NCI-H2107 treated with DMSO at 0.1 percent for 48 hours (cell line): ENCODE data around the gene TRMT112.
A peak's percentile ranks its signal among the peaks of the same experiment; 100 is the strongest.

Experiments used
- DNase-seq: peaks from one replicate; lab custom pipeline; 2025; ENCODE audit not compliant: unreplicated experiment; lab: John Stamatoyannopoulos, UW

The TRMT112 gene

DNA sequence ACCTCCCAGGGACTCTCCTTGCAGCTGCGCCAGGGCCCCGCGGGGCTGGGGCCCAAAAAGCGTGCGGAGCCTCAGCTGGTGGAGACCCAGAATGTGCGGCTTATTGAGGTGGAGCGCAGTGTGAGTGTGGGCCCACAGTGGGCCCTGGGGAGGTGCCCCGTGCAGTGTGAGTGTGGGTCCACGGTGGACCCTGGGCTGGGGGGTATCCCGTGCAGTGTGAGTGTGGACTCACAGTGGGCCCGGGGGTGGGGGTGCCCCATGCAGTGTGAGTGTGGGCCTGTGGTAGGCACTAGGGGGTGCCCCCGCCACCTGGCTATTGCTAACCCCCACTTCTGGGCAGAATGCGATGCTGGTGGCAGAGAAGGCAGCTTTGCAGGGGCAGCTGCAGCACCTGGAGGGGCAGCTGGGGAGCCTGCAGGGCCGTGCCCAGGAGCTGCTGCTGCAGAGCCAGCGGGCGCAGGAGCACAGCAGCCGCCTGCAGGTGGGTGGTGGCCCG is 33.8 kb upstream of the TRMT112 start:
- no peak for DNase-seq

DNA sequence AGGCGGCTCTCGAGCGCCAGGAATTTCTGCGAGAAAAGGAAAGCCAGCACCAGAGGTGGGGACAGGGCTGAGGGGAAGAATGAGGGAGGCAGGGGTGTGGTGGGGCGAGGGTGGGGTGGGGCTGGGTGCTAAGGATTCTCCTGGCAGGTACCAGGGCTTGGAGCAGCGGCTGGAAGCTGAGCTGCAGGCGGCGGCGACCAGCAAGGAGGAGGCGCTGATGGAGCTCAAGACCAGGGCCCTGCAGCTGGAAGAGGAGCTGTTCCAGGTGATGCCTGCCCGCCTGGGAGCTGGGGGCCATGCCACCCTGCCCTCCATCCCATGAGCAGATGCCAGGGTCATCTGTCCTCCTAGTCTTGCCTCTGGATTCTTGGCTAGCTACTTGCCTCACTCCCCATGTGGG is 32.0 kb upstream of the TRMT112 start:
- DNase-seq = no peak

DNA sequence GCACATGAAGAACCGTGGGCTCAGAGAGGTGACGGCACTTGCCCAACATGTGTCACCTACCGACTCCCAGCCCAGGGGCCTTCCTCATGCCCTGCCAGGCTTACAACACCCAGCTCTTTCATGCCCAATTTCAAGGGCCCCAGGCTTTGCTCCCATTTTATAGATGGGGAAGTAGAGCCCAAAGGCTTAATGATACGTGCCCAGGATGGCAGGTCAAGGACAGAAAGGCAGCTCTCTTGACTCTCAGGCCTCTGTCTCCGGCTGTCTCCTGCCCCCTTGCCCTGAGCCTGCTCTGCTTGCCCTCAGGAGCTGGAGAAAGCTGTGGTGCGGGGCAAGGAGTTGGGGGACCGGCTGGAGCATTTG is 31.6 kb upstream of the TRMT112 start:
- no peak for DNase-seq

DNA sequence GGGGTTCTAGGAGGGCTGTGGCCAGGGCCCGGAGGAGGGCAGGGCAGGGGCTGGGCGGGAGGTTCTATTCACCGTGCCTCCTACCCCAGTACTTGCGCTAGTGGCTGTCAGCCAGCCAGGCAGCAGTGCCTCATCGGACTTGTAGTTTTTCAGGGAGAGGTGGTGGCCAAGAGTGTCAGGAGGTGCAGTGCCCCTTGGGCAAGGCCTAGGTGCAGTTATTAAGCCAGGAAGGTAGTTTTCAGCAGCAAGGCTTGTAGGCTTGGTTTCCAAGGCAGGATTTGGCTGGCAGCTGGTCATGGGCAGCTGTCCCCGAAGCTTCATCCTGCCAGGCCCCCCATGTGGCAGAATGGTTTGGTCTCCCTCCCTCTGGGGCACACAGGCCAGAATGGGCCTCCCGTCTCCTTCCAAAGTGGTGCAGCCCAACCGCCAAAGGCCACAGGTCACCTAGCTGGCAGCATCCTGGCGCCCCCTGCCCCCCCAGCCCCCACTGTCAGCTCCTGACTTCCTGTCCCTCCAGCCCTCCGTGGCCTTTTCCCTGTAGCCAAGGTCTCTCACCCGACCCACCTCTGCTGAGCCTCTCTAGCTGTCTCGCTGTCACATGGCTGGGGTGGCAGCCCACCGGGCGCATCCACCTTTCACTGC is 31.1 kb upstream of the TRMT112 start:
- DNase-seq = no peak

DNA sequence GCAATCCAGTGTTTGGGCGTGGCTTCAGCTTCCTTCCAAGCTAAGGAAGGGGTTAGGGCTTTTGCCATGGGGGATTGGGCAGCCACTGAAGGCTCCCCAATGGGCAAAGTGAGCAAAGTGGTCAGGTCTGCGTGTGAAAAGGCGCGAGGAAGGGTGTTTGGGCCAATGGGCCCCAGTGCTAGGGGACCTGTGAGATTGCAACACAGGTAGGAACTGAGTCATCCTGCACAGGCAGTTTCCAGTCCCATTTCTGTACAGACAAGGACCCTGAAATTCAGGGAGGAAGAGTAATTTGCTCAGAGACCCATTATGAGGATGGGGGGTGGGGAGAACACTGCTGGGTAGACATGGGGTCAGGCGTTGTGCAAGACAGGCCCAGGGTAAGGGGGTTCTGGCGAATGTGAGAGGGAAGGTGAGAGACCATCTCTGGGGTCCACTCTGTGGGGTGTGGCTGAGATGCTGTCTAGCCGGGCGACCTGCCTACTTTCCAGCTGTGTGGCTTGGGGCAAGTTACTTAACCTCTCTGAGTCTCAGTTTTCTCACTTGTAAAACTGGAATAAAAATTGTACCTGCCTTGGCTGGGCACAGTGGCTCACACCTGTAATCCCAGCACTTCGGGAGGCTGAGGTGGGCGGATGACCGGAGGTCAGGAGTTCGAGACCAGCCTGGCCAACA is 30.0 kb upstream of the TRMT112 start:
- no peak for DNase-seq

DNA sequence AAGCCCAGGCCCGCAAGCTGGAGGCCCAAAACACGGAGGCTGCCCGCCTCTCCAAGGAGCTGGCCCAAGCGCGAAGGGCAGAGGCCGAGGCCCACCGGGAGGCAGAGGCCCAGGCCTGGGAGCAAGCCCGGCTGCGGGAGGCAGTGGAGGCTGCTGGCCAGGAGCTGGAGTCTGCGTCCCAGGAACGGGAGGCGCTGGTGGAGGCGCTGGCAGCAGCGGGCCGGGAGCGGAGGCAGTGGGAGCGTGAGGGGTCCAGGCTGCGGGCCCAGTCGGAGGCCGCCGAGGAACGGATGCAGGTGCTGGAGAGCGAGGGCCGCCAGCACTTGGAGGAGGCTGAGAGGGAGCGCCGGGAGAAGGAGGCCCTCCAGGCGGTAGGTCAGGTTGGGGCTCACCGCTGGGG is 27.4 kb upstream of the TRMT112 start:
- DNase-seq = no peak

DNA sequence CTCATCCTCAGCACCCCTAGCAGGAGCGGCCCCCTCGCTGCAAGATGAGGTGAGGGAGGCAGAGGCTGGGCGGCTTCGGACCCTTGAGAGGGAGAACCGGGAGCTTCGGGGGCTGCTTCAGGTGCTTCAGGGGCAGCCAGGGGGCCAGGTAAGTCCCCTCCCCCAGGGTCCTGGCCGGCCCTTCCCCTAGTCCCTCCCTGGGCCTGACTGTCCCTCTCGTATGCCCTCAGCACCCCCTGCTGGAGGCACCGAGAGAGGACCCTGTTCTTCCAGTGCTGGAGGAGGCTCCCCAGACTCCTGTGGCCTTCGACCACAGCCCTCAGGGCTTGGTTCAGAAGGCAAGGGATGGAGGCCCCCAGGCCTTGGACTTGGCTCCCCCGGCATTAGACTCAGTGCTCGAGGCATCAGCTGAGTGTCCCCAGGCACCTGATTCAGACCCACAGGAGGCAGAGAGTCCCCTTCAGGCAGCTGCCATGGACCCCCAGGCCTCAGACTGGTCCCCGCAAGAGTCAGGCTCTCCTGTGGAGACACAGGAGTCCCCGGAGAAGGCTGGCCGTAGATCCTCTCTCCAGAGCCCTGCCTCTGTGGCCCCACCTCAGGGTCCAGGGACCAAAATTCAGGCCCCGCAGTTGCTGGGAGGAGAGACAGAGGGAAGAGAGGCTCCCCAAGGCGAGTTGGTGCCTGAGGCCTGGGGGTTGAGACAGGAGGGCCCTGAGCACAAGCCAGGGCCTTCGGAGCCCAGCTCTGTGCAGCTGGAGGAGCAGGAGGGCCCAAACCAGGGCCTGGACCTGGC is 26.6 kb upstream of the TRMT112 start:
- DNase-seq = no peak

DNA sequence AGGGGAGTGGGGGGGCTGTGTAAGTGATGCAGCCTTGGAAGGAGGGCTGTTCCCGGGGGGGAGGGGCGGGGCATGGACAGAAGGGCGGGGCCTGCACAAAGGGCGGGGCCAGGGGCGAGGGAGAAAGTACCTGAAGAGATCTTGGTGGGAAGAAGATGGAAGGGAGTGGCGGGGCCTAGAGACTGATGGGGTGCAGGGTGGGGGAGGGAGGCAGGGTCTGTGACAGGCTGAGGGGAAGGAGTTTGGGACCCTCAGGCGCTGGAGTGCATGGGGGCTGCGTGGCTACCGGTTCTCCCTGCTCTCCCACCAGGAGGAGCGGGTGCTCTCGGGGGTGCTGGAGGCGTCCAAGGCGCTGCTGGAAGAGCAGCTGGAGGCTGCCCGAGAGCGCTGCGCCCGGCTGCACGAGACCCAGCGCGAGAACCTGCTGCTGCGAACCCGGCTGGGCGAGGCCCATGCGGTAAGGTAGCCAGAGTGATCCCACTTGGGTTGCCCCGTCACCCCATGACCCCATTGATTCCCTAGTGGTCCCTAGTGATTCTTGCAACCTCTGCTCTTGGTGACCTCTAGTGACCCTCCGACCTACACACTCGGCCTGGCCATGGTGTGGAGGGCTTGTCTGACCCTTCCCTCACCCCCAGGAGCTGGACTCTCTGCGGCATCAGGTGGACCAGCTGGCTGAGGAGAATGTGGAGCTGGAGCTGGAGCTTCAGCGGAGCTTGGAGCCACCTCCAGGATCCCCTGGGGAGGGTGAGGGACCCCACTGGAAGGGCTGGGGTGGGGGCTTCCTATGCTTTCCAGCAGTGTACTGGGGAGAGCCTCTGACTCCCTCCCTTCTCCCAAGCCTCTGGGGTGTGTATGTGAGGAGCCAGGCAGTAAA is 25.7 kb upstream of the TRMT112 start:
- DNase-seq = no peak

DNA sequence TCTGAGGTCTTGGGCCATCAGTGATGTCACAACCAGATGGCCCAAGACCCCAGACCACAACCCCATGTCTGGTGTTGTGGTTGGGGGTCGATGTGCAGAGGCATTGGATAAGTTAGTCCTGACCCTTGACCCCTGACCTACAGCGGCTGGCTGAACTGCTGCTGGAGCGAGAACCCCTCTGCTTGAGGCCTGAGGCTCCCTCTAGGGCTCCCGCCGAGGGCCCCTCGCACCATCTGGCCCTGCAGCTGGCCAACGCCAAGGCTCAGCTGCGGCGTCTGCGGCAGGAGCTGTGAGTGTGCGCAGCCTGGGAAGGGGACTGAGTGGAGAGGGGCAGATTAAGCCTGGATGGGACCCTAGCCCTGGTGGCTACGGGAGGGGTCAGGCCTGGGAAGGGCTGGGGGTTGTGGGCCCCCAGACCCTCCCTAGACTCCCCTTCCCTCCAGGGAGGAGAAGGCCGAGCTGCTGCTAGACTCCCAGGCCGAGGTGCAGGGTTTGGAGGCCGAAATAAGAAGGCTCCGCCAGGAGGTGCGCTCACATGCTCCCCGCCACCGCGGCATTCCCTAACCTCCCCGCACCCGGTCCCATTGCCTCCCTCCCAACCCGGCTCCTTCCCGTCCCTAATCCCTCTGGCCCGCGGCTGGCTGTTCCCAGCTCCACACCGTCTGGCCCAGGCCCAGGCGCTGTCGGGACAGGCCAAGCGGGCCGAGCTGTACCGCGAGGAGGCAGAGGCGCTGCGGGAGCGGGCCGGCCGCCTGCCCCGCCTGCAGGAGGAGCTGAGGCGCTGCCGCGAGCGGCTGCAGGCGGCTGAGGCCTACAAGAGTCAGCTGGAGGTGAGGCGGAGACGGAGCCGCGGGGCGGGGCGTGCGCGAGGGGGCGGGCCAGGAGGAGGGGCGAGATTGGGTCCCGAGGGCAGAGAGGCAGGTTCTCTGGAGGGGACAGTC is 24.8 kb upstream of the TRMT112 start:
- DNase-seq = no peak

DNA sequence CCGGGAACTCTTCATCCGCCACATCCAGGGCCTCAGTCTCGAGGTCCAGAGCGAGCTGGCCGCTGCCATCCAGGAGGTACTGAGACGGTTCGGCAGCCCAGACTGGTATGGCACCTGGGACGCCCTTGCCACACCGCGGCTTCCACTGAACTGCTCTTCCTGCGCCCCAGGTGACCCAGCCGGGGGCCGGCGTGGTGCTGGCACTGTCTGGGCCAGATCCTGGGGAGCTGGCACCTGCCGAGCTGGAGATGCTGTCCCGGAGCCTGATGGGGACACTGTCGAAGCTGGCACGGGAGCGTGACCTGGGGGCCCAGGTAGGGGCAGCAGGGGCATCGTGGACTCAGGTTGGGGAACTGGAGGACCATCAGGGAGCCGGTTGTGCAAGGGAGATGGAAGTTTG is 24.1 kb upstream of the TRMT112 start:
- no peak for DNase-seq

DNA sequence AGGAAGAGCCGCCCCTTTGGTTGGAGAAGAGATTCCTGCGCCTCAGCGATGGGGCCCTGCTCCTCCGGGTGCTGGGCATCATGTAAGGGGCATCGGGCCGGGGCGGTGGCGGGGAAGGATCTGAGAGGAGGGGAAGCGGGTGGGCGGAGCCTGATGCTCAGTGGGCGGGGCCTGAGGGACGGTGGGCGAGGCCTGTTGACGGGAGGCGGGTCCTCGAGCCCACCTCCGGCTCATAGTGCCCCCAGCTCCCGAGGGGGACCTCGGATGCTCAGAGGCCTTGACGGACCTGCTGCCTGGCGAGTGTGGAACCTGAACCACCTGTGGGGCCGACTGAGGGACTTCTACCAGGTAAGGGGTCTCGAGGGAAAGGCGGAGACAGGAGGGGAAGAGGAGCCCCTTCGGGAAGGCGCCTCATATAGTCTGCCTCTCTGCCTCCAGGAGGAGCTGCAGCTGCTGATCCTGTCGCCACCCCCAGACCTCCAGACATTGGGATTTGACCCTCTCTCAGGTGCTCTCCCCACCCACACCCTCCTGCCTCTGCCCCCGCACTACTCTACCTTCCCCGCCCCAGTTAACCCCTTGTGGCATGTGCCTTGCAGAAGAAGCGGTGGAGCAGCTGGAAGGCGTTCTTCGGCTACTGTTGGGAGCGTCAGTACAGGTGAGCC is 23.4 kb upstream of the TRMT112 start:
- DNase-seq = no peak

DNA sequence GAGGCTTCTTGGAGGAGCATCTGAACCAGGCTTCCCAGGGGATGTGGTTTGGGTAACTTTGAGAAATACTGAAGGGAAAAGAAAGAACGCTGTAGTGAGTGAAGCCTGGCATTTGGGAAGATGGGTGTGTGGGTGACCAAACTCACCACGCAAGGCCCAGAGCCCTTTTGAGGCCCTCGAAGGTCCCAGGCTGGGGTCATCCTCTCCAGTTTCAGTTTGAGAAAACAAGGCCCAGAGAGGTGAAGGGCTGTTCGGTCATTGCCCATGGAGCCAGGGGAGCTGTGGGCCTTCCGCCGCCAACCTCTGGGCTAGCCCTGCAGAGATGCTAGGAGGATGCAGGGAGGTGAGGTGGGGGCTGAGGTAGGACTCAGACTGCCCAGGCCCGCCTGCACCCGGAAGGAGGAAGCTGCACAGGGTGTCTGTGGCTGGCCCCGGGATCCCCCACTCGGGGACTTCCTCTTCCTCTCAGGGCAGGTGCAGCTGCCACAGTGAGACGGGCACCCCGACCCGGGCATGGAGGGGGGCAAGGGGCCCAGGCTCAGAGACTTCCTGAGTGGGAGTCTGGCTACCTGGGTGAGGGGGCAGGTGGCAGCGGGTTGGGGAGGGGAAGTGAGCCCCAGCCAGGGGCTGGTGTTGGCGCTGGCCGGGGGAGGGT is 22.5 kb upstream of the TRMT112 start, which contains the start of gene CCDC88B:
TSS of gene CCDC88B (plus strand) at position 451 of the 655 bp plus-strand sequence. CDS start at position 514, 63 bp downstream.
- no peak for DNase-seq

DNA sequence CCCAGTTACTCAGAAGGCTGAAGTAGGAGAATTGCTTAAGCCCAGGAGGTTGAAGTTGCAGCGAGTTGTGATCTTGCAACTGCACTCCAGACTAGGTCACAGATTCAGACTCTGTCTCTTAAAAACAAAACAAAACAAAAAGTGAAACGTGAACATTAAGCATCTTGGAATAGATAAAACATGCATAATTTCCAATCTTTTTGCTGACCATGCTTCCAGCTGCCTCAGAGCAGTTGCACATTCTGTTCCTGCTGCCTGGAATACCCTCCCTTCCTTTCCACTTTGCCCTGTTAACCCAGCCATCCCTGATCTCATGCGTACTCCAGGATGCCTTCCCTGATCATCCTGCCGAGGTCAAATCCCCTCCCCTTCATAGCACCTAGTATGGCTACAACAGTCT is 21.9 kb upstream of the TRMT112 start:
- no peak for DNase-seq

DNA sequence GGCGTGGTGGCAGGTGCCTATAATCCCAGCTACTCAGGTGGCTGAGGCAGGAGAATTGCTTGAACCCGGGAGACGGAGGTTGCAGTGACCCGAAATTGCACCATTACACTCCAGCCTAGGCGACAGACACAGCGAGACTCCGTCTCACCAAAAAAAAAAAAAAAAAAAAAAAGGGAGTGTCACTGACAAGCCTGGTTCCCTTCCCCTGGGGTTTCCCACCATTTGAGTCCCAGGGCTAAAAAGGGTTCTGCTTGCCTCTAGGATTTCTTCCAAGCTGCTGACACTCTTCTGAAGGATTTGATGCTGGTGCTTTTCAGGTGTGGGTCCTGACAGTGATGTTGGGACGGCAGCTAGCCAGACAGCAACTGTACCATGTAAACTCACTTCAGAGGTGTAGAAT is 21.4 kb upstream of the TRMT112 start:
- DNase-seq = no peak

DNA sequence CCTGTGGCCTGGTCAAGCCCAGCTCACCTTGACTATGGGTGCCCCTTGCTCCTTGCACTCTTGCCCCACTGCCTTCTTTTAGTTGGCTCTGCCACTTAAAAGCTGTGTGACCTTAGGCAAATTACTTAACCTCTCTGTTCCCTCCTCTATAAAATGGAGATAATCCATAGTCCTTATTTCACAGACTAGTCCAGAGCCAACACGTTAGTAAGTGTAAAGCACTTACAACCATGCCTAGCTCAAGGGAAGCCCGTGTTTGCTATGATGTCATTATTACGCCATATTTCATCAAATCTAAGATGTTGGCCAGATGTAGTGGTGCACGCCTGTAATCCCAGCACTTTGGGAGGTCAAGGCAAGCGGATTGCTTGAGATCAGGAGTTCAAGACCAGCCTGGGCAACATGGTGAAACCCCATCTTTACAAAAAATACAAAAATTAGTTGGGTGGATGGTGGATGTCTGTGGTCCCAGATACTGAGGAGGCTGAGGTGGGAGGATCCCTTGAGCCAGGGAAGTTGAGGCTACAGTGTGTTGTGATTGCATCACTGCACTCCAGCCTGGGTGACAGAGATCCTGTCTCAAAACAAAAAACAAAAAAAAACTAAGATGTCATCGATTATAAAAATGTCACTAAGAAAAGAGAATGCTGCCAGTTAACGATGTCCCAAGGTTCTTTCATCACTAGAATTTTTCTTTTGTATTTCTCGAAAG is 20.3 kb upstream of the TRMT112 start:
- DNase-seq = no peak

DNA sequence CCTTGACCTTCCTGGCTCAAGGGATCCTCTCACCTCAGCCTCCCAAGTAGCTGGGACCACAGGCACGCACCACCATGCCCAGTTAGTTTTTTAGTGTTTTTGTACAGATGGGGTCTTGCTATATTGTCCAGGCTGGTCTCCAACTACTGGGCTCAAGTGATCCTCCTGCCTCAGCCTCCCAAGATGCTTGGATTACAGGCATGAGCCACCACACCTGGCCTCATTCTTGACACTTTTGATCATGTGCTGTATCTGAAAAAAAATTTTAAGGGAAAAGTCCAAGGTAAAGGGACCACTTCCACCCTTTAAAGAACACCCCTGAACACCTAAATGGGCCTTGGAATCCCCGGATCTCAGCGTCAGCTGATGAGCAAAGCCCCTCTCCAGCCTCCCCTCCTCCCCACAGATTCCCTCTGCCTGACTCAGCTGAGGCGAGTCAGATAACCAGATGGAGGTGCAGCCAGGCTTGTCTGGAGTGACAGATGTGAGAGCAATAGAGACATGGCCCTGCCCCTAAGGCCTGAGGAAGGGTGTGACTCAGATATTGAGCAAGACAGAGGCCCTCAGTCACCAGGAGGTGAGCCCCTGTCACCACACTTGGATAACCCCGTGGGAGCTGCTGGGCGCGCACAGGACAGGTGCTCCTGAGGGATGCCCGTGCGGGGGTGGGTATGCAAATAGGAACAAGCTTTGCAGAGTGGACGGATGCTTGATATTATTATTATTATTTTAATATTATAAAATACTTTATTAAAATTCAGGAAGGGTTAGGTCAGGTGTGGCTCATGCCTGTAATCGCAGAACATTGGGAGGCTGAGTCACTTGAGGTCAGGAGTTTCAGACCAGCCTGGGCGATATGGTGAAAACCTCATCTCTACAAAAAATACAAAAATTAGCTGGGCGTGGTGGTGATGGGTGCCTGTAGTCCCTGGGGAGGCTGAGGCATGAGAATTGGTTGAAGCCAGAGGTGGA is 17.7 kb upstream of the TRMT112 start:
- DNase-seq = peak; percentile 76

DNA sequence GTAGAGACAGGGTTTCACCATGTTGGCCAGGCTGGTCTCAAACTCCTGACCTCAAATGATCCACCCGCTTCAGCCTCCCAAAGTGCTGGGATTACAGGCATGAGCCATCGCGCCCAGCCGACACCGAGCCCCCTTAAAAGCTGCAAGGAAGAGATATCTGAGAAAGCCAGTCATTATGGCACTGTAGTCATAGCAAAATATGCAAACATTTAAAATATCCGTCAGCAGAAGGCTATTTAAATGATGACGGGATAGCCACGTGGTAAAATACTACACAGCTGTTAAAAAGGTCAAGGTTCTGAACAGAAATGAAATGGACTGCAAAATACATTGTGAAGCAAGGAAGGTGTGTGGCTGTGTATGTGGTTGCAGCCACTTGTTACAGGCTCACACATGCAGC is 16.2 kb upstream of the TRMT112 start:
- DNase-seq = no peak
